Testis (tissue), 3 donors: Measurements from ENCODE around the gene MEGF9. TPM values are rescaled to one million over a fixed set of nuclear protein-coding genes. Genes with fewer than 3 reads are reported as not detected.

Experiments used
- DNase-seq: peaks from one replicate; pipeline ENCODE4 v3.0.0-alpha.2; 2019
- H3K27ac ChIP-seq, 2 donors: fragments of 200-600 bp; sonication (generic); one replicate each; pipeline ENCODE4 v1.5.1; 2019
- H3K27me3 ChIP-seq: fragments of 200-600 bp; sonication (generic); one replicate; pipeline ENCODE4 v1.5.1; 2019
- H3K36me3 ChIP-seq: fragments of 200-600 bp; sonication (generic); one replicate; pipeline ENCODE4 v1.5.1; 2017; ENCODE audit warnings: low read depth; ENCODE audit errors: missing control alignments
- H3K4me1 ChIP-seq: fragments of 200-600 bp; sonication (generic); one replicate; pipeline ENCODE4 v1.5.1; 2019
- H3K4me3 ChIP-seq, 2 donors: fragments of 200-600 bp; sonication (generic); one replicate each; pipeline ENCODE4 v1.5.1; 2017 to 2019
- H3K9me3 ChIP-seq: fragments of 200-600 bp; sonication (generic); one replicate; pipeline ENCODE4 v1.5.1; 2017
- CTCF ChIP-seq, 3 experiments: fragments of 450-650 bp in 2 of 3; fragments of 200-600 bp in 1 of 3; sonication (generic) in 1 of 3; IDR thresholded peaks; one replicate each; pipeline ENCODE4 v1.5.1; 2016 to 2019; ENCODE audit warnings: antibody characterized with exemption in 3 of 3, mild to moderate bottlenecking in 2 of 3, moderate library complexity in 1 of 3
- POLR2A ChIP-seq: fragments of 450-650 bp; IDR thresholded peaks from one replicate; pipeline ENCODE4 v1.6.1; 2017; ENCODE audit warnings: antibody characterized with exemption, mild to moderate bottlenecking, moderate library complexity
- WGBS, 2 donors: methylation state at CpG; one replicate each; pipeline ENCODE4 v1.1.5; 2018; 5-methylcytosine and 5-hydroxymethylcytosine counted together
- intact Hi-C: fragments of 100-400 bp; cut with DNase I; formaldehyde crosslinking; loops from one replicate; pipeline ENCODE4 v1.15.1; 2023; ENCODE audit warnings: low total_unique reads
- polyA plus RNA-seq: library from polyadenylated mRNA; stranded (reverse); fragments of 350-450 nt; fragmentation: Illumina TruSeq; extraction: RNeasy Lipid Tissue Mini Kit (QIAGEN cat#74804); gene quantifications from one replicate; pipeline ENCODE4 v1.2.3, GENCODE V29; 2014; ENCODE audit warnings: low read depth, low replicate concordance; ENCODE audit not compliant: insufficient read depth
- total RNA-seq, 2 donors: library from RNA; depleted of rRNA; stranded (reverse); fragments of >200 nt; gene quantifications; one replicate each; pipeline ENCODE4 v1.2.3, GENCODE V29; 2016

MEGF9 gene
- total and polyA plus RNA-seq, 3 donors from 2014 or later = 7.2 to 8.5 (median 8.2) TPM

GRCh38 chr9:120702075-120702474, 12.2 kb downstream of the MEGF9 start:
- no peak for DNase-seq
- Histone ChIP-seq H3K9me3 (no peaks in the 10 kb centered on the region), H3K4me3 (no peak overlapping the region), H3K36me3 (no peaks in the 10 kb centered on the region), H3K4me1 (peaks cover 6% of the 10 kb centered on the region), H3K27me3 (no peaks in the 10 kb centered on the region), H3K27ac (no peak overlapping the region)
- WGBS, 2 donors = 90 to 99% methylated on average over 1 of the region's 1 CpG
- no peak for TF ChIP-seq POLR2A
- TF ChIP-seq CTCF (IDR thresholded peaks at IDR 0.05) = no peak
- intact Hi-C loops = no loop called here

- intact Hi-C loops = no loop called here
- Histone ChIP-seq H3K4me1 (peaks cover 6% of the 10 kb centered on the region), H3K4me3 (no peak overlapping the region), H3K27ac (no peak overlapping the region), H3K9me3 (no peaks in the 10 kb centered on the region), H3K36me3 (no peaks in the 10 kb centered on the region), H3K27me3 (no peaks in the 10 kb centered on the region)
- 84 to 90% methylated on average over 1 of the region's 1 CpG for WGBS, 2 donors
- no peak for TF ChIP-seq CTCF (IDR thresholded peaks at IDR 0.05)
- no peak for TF ChIP-seq POLR2A
- DNase-seq = no peak
Measured at GRCh38 chr9:120701248-120701647, 13.0 kb downstream of the MEGF9 start.

DNA sequence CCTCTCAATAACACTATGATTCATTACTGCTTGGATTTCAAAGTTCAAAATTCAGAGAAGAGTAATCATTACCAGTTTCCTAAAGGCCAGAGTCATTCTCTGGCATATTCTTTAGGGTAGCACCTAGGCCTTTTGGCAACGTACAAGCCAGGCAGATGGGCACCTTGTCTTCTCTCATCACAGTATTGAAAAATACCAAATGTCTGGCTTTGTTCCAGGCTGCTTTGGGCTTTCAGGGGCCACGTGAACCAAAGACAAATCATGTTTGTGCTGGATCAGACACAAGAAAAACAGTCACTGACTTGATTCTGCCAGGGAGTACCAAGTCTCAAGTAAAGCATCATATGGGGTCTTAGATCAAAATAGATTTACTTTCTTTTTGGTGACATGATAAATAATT, 15.5 kb downstream of the MEGF9 start:
- Histone ChIP-seq H3K27me3 (no peaks in the 10 kb centered on the region), H3K27ac (no peak overlapping the region), H3K4me1 (no peaks in the 10 kb centered on the region), H3K36me3 (no peaks in the 10 kb centered on the region), H3K4me3 (no peak overlapping the region), H3K9me3 (no peaks in the 10 kb centered on the region)
- TF ChIP-seq CTCF (IDR thresholded peaks at IDR 0.05) = no peak
- TF ChIP-seq POLR2A = no peak
- intact Hi-C loops = no loop called here
- 63 to 80% methylated on average over 2 of the region's 2 CpGs for WGBS, 2 donors
- no peak for DNase-seq

DNA sequence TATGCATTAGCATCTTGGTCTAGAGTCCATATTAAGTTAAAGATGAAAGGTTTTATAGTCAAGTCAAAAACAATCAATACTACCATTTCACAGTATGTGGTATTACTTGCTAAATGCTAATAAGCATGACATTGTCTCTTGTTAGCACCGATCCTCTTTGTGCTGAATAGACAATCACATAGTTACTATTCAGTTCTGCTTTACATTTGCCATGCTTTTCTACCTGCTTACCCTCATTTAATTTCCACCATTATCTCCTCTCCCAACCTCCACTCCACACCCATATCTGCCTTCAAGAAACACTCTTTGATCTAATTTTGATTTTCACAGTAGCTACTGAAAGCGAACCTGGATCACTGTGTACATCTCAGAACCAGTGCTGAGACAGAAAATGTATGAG, 16.8 kb downstream of the MEGF9 start:
- no peaks in the 10 kb centered on the region for H3K4me1 ChIP-seq
- H3K27me3 ChIP-seq = no peaks in the 10 kb centered on the region
- no peaks in the 10 kb centered on the region for H3K36me3 ChIP-seq
- no peak overlapping the region for H3K4me3 ChIP-seq
- TF ChIP-seq CTCF (IDR thresholded peaks at IDR 0.05) = no peak
- TF ChIP-seq POLR2A = no peak
- H3K27ac ChIP-seq = no peak overlapping the region
- WGBS, 2 donors = 90 to 91% methylated on average over 2 of the region's 2 CpGs
- no peak for DNase-seq
- H3K9me3 ChIP-seq = no peaks in the 10 kb centered on the region
- intact Hi-C loops = no loop called here

DNA sequence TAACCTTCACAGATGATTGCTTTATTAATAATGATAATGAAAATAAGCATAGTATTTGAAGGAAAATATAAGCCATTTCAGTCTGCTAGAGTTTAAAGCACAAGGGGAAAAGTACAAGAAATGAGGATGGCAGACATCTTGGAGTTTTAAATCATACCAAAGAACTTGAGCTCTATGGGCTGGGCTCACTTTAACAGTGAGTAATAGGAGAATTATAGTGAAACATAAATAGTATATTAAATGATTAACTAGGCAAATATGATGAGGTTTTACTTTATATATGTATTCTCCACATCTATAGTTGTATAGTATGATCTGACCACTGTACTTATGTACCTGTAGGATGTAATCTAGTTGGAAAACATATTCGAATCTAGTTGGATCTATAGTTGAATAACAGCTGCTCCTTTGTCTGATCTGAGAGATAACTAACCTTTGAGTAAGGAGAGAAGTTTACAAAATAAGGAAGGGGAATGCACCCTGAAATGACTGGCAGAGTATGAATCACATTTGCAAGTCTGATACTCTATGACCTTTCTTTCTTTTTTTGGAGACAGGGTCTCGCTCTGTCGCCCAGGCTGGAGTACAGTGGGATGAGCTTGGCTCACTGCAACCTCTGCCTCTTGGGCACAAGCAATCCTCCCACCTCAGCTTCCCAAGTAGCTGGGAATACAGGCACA, 17.6 kb downstream of the MEGF9 start:
- H3K36me3 ChIP-seq = no peaks in the 10 kb centered on the region
- H3K4me1 ChIP-seq = no peaks in the 10 kb centered on the region

More for the DNA sequence above, 17.6 kb downstream of the MEGF9 start:
- TF ChIP-seq POLR2A (no peak), CTCF (IDR thresholded peaks at IDR 0.05) (no peak)
- DNase-seq = no peak
- no peaks in the 10 kb centered on the region for H3K9me3 ChIP-seq
- H3K27me3 ChIP-seq = no peaks in the 10 kb centered on the region
- no peak overlapping the region for H3K4me3 ChIP-seq
- WGBS, 2 donors = 79 to 90% methylated on average over 3 of the region's 3 CpGs
- H3K27ac ChIP-seq = no peak overlapping the region
- intact Hi-C loops = no loop called here
